ENCODE data around the gene THRB.

Gene THRB

DNA sequence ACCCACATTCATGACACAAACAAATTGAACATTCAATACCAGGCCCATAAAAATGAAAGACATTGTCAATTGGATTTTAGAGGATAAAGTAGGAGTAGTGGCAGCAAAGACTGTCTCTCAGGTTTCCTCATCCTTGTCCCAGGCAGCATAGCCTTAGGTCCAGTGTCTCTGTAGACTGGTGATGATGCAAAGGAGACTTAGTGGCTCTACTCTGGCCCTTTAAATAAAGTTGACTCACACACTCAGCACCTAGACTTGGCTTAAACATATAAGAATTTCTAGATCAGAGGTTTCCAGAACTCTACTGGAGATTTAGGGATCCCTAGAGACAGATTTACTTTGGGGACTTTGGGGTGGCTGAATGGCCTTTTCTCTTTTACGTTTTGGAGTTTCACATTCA lies 382.9 kb downstream of the THRB start:
- no peak overlapping the region for H3K9ac ChIP-seq (ENCODE audit: low read length)
- H3K9me2 ChIP-seq (replicated peaks; ENCODE audit: insufficient read depth, low read length), result no peaks in the 10 kb centered on the region
- H3K36me3 ChIP-seq (ENCODE audit: low read length), result no peaks in the 10 kb centered on the region
- no peaks in the 10 kb centered on the region for H3K79me2 ChIP-seq (ENCODE audit: insufficient read depth, low read length)
- no peak overlapping the region for H3K27ac ChIP-seq (ENCODE audit: low read depth, low read length)
- H2AFZ ChIP-seq (ENCODE audit: low read depth, low read length, severe bottlenecking), result no peak overlapping the region
- TF ChIP-seq CTCF (IDR thresholded peaks at IDR 0.05; ENCODE audit: insufficient read depth, low read length, poor library complexity, severe bottlenecking) (no peak), EZH2phosphoT487 (conservative IDR thresholded peaks at IDR 0.05; ENCODE audit: low read length) (no peak)
- H3K4me2 ChIP-seq (ENCODE audit: low read depth, low read length, poor library complexity, severe bottlenecking), result no peak overlapping the region
- H3K9me3 ChIP-seq (ENCODE audit: insufficient read depth, low read length), result no peaks in the 10 kb centered on the region
- H3F3A ChIP-seq (ENCODE audit: insufficient read depth), result no peaks in the 10 kb centered on the region
- no peaks in the 10 kb centered on the region for H3K27me3 ChIP-seq (ENCODE audit: low read length)
- H4K20me1 ChIP-seq (ENCODE audit: low read depth, low read length), result no peaks in the 10 kb centered on the region
- no peak overlapping the region for H3K4me3 ChIP-seq (ENCODE audit: insufficient read depth, low read length, poor library complexity, severe bottlenecking)

DNA sequence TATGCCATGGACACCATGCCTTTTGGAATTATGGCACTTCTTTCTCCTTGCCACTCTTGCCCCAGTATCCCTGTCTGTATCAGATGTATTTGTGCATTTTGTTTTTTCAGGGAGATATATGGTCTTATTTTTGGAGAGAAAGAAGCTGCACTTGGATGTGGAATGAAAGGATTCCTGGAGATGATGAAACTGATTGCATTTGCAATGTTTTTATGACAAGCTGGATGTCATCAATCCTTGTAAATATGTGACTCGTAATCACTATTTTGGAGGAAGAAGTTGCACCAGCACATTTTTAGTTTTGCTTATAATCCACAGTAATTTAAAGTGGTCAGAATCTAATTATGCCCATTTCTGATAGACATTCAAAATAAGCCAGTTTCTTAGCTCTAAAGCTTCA lies 384.6 kb downstream of the THRB start:
- H3K27ac ChIP-seq (ENCODE audit: low read depth, low read length), result no peak overlapping the region
- H2AFZ ChIP-seq (ENCODE audit: low read depth, low read length, severe bottlenecking), result no peak overlapping the region
- no peak overlapping the region for H3K9ac ChIP-seq (ENCODE audit: low read length)
- H3F3A ChIP-seq (ENCODE audit: insufficient read depth), result no peaks in the 10 kb centered on the region
- no peak overlapping the region for H3K4me2 ChIP-seq (ENCODE audit: low read depth, low read length, poor library complexity, severe bottlenecking)
- H3K27me3 ChIP-seq (ENCODE audit: low read length), result no peaks in the 10 kb centered on the region
- H3K36me3 ChIP-seq (ENCODE audit: low read length), result no peaks in the 10 kb centered on the region
- H3K79me2 ChIP-seq (ENCODE audit: insufficient read depth, low read length), result no peaks in the 10 kb centered on the region
- H3K9me2 ChIP-seq (replicated peaks; ENCODE audit: insufficient read depth, low read length), result no peaks in the 10 kb centered on the region
- no peaks in the 10 kb centered on the region for H4K20me1 ChIP-seq (ENCODE audit: low read depth, low read length)
- no peak overlapping the region for H3K4me3 ChIP-seq (ENCODE audit: insufficient read depth, low read length, poor library complexity, severe bottlenecking)
- H3K9me3 ChIP-seq (ENCODE audit: insufficient read depth, low read length), result no peaks in the 10 kb centered on the region
- TF ChIP-seq CTCF (IDR thresholded peaks at IDR 0.05; ENCODE audit: insufficient read depth, low read length, poor library complexity, severe bottlenecking), result no peak
- TF ChIP-seq EZH2phosphoT487 (conservative IDR thresholded peaks at IDR 0.05; ENCODE audit: low read length), result no peak

DNA sequence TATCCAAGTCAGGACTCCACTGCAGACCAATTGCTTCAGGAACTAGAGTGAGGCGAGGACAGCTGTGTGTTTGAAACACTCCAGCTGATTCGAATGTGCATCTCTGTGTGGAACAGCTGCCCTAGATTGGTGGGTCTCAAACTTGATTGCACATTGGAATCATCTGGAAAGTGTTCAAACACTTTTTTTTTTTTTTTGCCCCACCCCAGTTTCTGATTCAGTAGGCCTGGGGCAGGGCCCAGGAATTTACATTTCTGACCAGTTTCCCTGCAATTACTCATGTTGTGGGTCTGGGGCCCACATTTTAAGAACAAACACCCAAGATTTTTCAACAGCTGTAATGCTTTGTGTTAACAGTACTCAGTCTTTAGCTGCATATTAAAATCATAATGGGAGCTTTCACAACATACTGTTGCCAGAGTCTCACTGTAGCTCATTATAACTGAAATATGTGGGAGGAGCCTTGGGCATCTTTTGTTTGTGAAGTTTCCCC lies 392.9 kb downstream of the THRB start:
- no peaks in the 10 kb centered on the region for H3K9me3 ChIP-seq (ENCODE audit: insufficient read depth, low read length)

More for the DNA sequence above, 392.9 kb downstream of the THRB start:
- Histone ChIP-seq H4K20me1 (ENCODE audit: low read depth, low read length) (no peaks in the 10 kb centered on the region), H3K4me2 (ENCODE audit: low read depth, low read length, poor library complexity, severe bottlenecking) (no peak overlapping the region), H3K9ac (ENCODE audit: low read length) (no peak overlapping the region), H3K4me3 (ENCODE audit: insufficient read depth, low read length, poor library complexity, severe bottlenecking) (no peak overlapping the region), H3F3A (ENCODE audit: insufficient read depth) (no peaks in the 10 kb centered on the region), H3K9me2 (replicated peaks; ENCODE audit: insufficient read depth, low read length) (no peaks in the 10 kb centered on the region), H3K79me2 (ENCODE audit: insufficient read depth, low read length) (no peaks in the 10 kb centered on the region), H3K27ac (ENCODE audit: low read depth, low read length) (no peak overlapping the region), H3K36me3 (ENCODE audit: low read length) (no peaks in the 10 kb centered on the region), H3K27me3 (ENCODE audit: low read length) (no peaks in the 10 kb centered on the region), H2AFZ (ENCODE audit: low read depth, low read length, severe bottlenecking) (no peak overlapping the region)
- no peak for TF ChIP-seq EZH2phosphoT487 (conservative IDR thresholded peaks at IDR 0.05; ENCODE audit: low read length)
- no peak for TF ChIP-seq CTCF (IDR thresholded peaks at IDR 0.05; ENCODE audit: insufficient read depth, low read length, poor library complexity, severe bottlenecking)

Measured in SU-DHL-6 (cell line).